Kidney epithelial cell (primary cell): ENCODE measurements around the gene THAP11. TPM values are rescaled to one million over a fixed set of nuclear protein-coding genes. Genes with fewer than 3 reads are reported as not detected.

Experiments used
- DNase-seq: peaks from one replicate; pipeline ENCODE4 v3.0.0-alpha.2; 2010; ENCODE audit warnings: low read depth
- H3K27me3 ChIP-seq: 2 replicates; pipeline ENCODE4 v1.6.0; 2011; ENCODE audit warnings: low read length; ENCODE audit not compliant: control insufficient read depth, insufficient read depth
- H3K36me3 ChIP-seq: 2 replicates; pipeline ENCODE4 v1.5.1; 2011; ENCODE audit warnings: low read length; ENCODE audit not compliant: control insufficient read depth, insufficient read depth
- H3K4me3 ChIP-seq: 2 replicates; pipeline ENCODE4 v1.5.1; 2011; ENCODE audit warnings: low read depth, mild to moderate bottlenecking, control low read depth, low read length
- CTCF ChIP-seq: IDR thresholded peaks from 2 replicates; pipeline ENCODE4 v1.5.1; 2011; ENCODE audit warnings: mild to moderate bottlenecking, moderate library complexity, low read length, control low read depth, inconsistent platforms; ENCODE audit not compliant: insufficient read depth, poor library complexity, severe bottlenecking
- total RNA-seq: library from RNA; depleted of rRNA; stranded (reverse); fragments of >200 nt; gene quantifications from 2 replicates; pipeline ENCODE4 v1.2.3, GENCODE V29; 2015

Gene THAP11
- total RNA-seq, 1 donor from 2014 or later = 38.3 TPM

GRCh38 chr16:67884684-67885083, 42.6 kb downstream of the THAP11 start, which contains the start of gene NRN1L:
Gene NRN1L (plus strand): TSS chr16:67884885. CDS start chr16:67884904, 19 bp downstream.
- H3K4me3 ChIP-seq = no peak within 1 kb of the TSS
- no peak for TF ChIP-seq CTCF
- peaks cover 2% of the 10 kb centered on the region for H3K36me3 ChIP-seq
- peak; percentile 25 for DNase-seq
- no peaks in the 10 kb centered on the region for H3K27me3 ChIP-seq

GRCh38 chr16:67885545-67885944, 43.4 kb downstream of the THAP11 start:
- TF ChIP-seq CTCF = no peak
- Histone ChIP-seq H3K36me3 (peaks cover 2% of the 10 kb centered on the region), H3K27me3 (no peaks in the 10 kb centered on the region), H3K4me3 (no peak overlapping the region)
- no peak for DNase-seq

GRCh38 chr16:67885976-67886375, 43.9 kb downstream of the THAP11 start:
- H3K27me3 ChIP-seq = no peaks in the 10 kb centered on the region
- DNase-seq = no peak
- no peak overlapping the region for H3K4me3 ChIP-seq
- peaks cover 2% of the 10 kb centered on the region for H3K36me3 ChIP-seq
- TF ChIP-seq CTCF = no peak

- H3K27me3 ChIP-seq = no peaks in the 10 kb centered on the region
- H3K36me3 ChIP-seq = peaks cover 2% of the 10 kb centered on the region
- no peak overlapping the region for H3K4me3 ChIP-seq
- no peak for TF ChIP-seq CTCF
- DNase-seq = no peak
Measured at GRCh38 chr16:67886387-67886786, 44.3 kb downstream of the THAP11 start.

GRCh38 chr16:67888331-67888730, 46.2 kb downstream of the THAP11 start:
- no peaks in the 10 kb centered on the region for H3K36me3 ChIP-seq
- no peak overlapping the region for H3K4me3 ChIP-seq
- TF ChIP-seq CTCF = no peak
- H3K27me3 ChIP-seq = no peaks in the 10 kb centered on the region
- DNase-seq = no peak

GRCh38 chr16:67892375-67892774, 50.3 kb downstream of the THAP11 start:
- DNase-seq = no peak
- no peak for TF ChIP-seq CTCF
- Histone ChIP-seq H3K4me3 (peak overlapping the region; percentile 37), H3K36me3 (no peaks in the 10 kb centered on the region), H3K27me3 (no peaks in the 10 kb centered on the region)
